RWPE2 (cell line): Measurements from ENCODE around the gene NUDT21.

Experiments used
- ATAC-seq: fragments of 200-7000 bp; cut with Tn5 transposase; 3 replicates; pipeline ENCODE4 v1.9.1; 2021; ENCODE audit warnings: low read depth
- DNase-seq: peaks from one replicate; pipeline ENCODE4 v3.0.0-alpha.2; 2020; ENCODE audit warnings: low spot score
- H3K27ac ChIP-seq: fragments of 450-650 bp; 2 replicates; pipeline ENCODE4 v1.5.1; 2017; ENCODE audit warnings: mild to moderate bottlenecking; ENCODE audit not compliant: poor library complexity, severe bottlenecking
- H3K27me3 ChIP-seq: fragments of 250-450 bp; sonication (Bioruptor Pico); 2 replicates; pipeline ENCODE4 v1.5.1; 2021; ENCODE audit warnings: mild to moderate bottlenecking, moderate library complexity; ENCODE audit not compliant: insufficient read depth, poor library complexity, severe bottlenecking
- H3K36me3 ChIP-seq: fragments of 250-450 bp; sonication (Bioruptor Pico); 2 replicates; pipeline ENCODE4 v1.5.1; 2020; ENCODE audit warnings: low read depth, mild to moderate bottlenecking, moderate library complexity
- H3K4me1 ChIP-seq: fragments of 250-450 bp; sonication (Bioruptor Pico); 2 replicates; pipeline ENCODE4 v1.5.1; 2021; ENCODE audit warnings: mild to moderate bottlenecking, moderate library complexity; ENCODE audit not compliant: insufficient read depth, poor library complexity, severe bottlenecking
- H3K4me3 ChIP-seq: fragments of 250-450 bp; sonication (Bioruptor Pico); 2 replicates; pipeline ENCODE4 v1.5.1; 2021; ENCODE audit warnings: mild to moderate bottlenecking, moderate library complexity; ENCODE audit not compliant: severe bottlenecking
- H3K9me3 ChIP-seq: fragments of 250-450 bp; sonication (Bioruptor Pico); 2 replicates; pipeline ENCODE4 v1.5.1; 2021; ENCODE audit warnings: mild to moderate bottlenecking, moderate library complexity; ENCODE audit not compliant: severe bottlenecking
- CTCF ChIP-seq: fragments of 450-650 bp; IDR thresholded peaks from one replicate; pipeline ENCODE4 v1.5.1; 2017; ENCODE audit warnings: mild to moderate bottlenecking, moderate library complexity; ENCODE audit not compliant: poor library complexity, severe bottlenecking

Gene NUDT21

DNA sequence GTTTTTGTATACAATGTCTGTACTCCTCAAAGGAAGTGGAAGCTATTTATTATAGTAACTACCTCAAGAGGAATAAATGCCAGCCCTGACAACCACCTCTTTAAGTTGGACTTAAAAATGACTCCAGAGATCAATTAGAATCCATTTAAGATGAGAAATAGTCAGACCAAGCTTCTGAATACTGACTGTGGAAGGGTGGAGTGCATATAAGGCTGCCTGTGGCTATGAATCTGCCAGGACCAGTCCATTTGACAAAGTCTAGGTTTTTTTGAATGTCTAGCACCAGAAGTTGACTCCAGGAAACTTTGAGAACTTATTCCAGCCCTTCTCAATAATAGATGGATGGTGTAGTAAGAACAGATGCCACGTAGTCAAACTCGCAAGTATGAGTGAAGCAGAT is 15.2 kb upstream of the NUDT21 start:
- TF ChIP-seq CTCF, result no peak
- H3K36me3 ChIP-seq, result peaks cover 93% of the 10 kb centered on the region
- no peak overlapping the region for H3K4me3 ChIP-seq
- no peaks in the 10 kb centered on the region for H3K9me3 ChIP-seq
- ATAC-seq (no peak), DNase-seq (no peak)
- H3K4me1 ChIP-seq, result no peaks in the 10 kb centered on the region
- no peak overlapping the region for H3K27ac ChIP-seq
- no peaks in the 10 kb centered on the region for H3K27me3 ChIP-seq

GRCh38 chr16:56463153-56463552 is 12.0 kb upstream of the NUDT21 start:
- Histone ChIP-seq H3K4me1 (no peaks in the 10 kb centered on the region), H3K27me3 (no peaks in the 10 kb centered on the region), H3K27ac (no peak overlapping the region), H3K36me3 (peaks cover 93% of the 10 kb centered on the region), H3K9me3 (no peaks in the 10 kb centered on the region), H3K4me3 (no peak overlapping the region)
- TF ChIP-seq CTCF, result no peak
- DNase-seq (no peak), ATAC-seq (no peak)

GRCh38 chr16:56462064-56462796 is 11.1 kb upstream of the NUDT21 start:
- DNase-seq (no peak), ATAC-seq (no peak)
- no peaks in the 10 kb centered on the region for H3K9me3 ChIP-seq
- TF ChIP-seq CTCF, result no peak
- no peak overlapping the region for H3K4me3 ChIP-seq
- no peaks in the 10 kb centered on the region for H3K4me1 ChIP-seq
- no peaks in the 10 kb centered on the region for H3K27me3 ChIP-seq
- H3K27ac ChIP-seq, result no peak overlapping the region
- peaks cover 93% of the 10 kb centered on the region for H3K36me3 ChIP-seq

- peaks cover 94% of the 10 kb centered on the region for H3K36me3 ChIP-seq
- H3K27ac ChIP-seq, result no peak overlapping the region
- DNase-seq, result no peak
- H3K4me3 ChIP-seq, result no peak overlapping the region
- no peak for ATAC-seq
- TF ChIP-seq CTCF, result no peak
- H3K4me1 ChIP-seq, result no peaks in the 10 kb centered on the region
- no peaks in the 10 kb centered on the region for H3K27me3 ChIP-seq
- no peaks in the 10 kb centered on the region for H3K9me3 ChIP-seq
These were observed 9.0 kb upstream of the NUDT21 start for GRCh38 chr16:56460101-56460500.

DNA sequence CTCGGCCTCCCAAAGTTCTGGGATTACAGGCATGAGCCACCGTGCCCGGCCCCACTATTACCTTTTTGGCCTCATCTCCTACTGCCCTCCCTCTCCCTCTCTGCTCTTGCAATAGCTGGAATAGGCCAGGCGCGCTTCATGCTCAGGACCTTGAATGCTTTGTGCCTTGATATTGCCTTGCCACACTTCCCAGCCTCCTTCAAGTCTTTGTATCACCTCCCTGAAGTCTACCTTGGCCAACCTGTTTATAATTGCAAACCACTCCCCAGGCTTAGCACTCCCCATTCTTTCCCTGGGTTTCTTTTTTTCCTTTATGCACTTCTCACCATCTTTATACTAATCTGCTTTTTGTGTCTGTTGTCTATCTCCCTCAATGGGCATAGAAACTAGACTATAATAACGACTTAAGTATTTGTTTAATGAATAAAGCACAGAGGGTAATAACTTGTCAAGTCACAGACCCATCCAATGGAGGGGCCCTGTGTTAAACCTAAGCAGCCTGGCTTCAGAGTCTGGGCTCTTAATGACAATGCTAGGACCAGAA is 6.9 kb upstream of the NUDT21 start:
- no peaks in the 10 kb centered on the region for H3K9me3 ChIP-seq
- no peak overlapping the region for H3K27ac ChIP-seq
- ATAC-seq (no peak), DNase-seq (no peak)
- H3K36me3 ChIP-seq, result peaks cover 97% of the 10 kb centered on the region
- H3K27me3 ChIP-seq, result no peaks in the 10 kb centered on the region
- TF ChIP-seq CTCF, result no peak
- no peak overlapping the region for H3K4me3 ChIP-seq
- no peaks in the 10 kb centered on the region for H3K4me1 ChIP-seq
